Measurements from ENCODE around the gene KLHL14. TPM values are rescaled to one million over a fixed set of nuclear protein-coding genes. Genes with fewer than 3 reads are reported as not detected.
"Not testable (repeated sequence)": the region's sequence is repeated elsewhere in the genome, so short reads cannot be mapped to it uniquely, and the experiment has no call there.

The KLHL14 gene
- total and polyA plus RNA-seq, 4 donors, result 0.16 to 2.2 (median 0.26) TPM

DNA sequence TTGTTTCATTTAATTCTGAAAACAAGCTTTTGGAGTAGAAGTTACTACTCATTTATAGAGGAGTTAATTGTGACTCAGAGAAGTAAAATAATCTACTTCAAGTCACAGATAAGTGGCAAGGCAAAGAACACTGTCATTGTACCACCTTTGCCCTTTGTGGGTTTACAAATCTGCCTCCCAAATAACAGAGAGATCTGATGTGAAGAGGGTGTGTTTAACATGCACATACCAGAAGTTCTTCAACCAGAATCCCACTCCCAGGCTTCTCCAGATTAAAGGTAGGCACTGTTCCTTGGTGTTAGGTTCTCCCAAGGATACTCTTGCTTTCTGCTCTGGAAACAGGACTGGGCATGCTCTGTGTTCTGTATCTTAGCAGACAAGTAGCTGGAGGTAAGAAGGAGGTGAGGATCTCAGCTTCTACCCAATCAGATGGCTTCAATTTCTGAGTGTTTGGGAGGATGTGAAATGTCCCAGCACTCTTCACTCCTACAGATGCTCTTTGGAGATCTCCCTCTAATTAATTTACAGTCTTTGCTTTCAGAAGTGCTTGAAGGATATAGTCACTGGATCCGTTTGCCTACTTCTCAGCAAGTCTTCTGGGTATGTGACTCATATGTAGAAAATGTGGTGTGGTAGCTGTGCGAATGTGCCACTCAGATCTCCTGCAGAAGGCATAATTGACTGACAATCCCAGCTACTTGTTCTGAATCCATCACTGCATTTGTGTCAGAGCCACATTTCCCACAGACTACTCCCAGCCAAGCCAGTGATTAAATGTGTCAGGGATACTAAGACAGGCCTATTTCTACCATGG is 111.1 kb downstream of the KLHL14 start:
- ATAC-seq (ENCODE audit: insufficient read depth, low FRiP score) (no peak), DNase-seq (no peak)
- Histone ChIP-seq H3K27me3 (ENCODE audit: control insufficient read depth in 3 of 3, insufficient read depth in 3 of 3, low read length in 2 of 3) (no peaks in the 10 kb centered on the region), H3K4me1 (ENCODE audit: control insufficient read depth in 5 of 5, insufficient read depth in 5 of 5, low read length in 5 of 5) (no peaks in the 10 kb centered on the region), H3K4me3 (no peak overlapping the region), H3K36me3 (ENCODE audit: control insufficient read depth in 4 of 4, insufficient read depth in 4 of 4, low read length in 4 of 4) (no peaks in the 10 kb centered on the region), H3K27ac (ENCODE audit: low read depth in 1 of 2, low read length in 1 of 2) (no peak overlapping the region), H3K9me3 (ENCODE audit: control insufficient read depth in 4 of 4, insufficient read depth in 3 of 4, low read length in 3 of 4) (no peaks in the 10 kb centered on the region), H3K9ac (ENCODE audit: insufficient read depth in 1 of 2, low read length in 2 of 2) (no peak overlapping the region)
- WGBS, 2 donors, result 43 to 79% methylated on average over 2 of the region's 2 CpGs
- TF ChIP-seq, protein P1, sequence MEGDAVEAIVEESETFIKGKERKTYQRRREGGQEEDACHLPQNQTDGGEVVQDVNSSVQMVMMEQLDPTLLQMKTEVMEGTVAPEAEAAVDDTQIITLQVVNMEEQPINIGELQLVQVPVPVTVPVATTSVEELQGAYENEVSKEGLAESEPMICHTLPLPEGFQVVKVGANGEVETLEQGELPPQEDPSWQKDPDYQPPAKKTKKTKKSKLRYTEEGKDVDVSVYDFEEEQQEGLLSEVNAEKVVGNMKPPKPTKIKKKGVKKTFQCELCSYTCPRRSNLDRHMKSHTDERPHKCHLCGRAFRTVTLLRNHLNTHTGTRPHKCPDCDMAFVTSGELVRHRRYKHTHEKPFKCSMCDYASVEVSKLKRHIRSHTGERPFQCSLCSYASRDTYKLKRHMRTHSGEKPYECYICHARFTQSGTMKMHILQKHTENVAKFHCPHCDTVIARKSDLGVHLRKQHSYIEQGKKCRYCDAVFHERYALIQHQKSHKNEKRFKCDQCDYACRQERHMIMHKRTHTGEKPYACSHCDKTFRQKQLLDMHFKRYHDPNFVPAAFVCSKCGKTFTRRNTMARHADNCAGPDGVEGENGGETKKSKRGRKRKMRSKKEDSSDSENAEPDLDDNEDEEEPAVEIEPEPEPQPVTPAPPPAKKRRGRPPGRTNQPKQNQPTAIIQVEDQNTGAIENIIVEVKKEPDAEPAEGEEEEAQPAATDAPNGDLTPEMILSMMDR (IDR thresholded peaks at IDR 0.05; ENCODE audit: control extremely low read depth, extremely low read depth), result no peak

DNA sequence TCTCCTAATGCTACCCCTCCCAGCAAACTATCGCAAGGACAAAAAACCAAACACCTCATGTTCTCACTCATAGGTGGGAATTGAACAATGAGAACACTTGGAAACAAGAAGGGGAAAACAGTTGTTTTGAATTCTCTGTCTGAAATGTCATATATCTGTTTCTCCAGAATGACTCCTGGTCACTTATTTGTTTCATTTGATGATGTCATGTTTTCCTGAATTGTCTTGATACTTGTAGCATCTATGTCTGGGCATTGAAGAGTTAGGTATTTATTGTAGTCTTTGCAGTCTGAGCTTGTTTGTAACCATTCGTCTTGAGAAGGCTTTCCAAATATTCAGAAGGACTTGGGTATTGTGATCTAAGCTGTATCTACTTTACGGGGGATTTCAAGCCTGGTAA is 118.3 kb downstream of the KLHL14 start:
- H3K9ac ChIP-seq (ENCODE audit: insufficient read depth in 1 of 2, low read length in 2 of 2); H3K27ac ChIP-seq (ENCODE audit: low read depth in 1 of 2, low read length in 1 of 2); H3K27me3 ChIP-seq (ENCODE audit: control insufficient read depth in 3 of 3, insufficient read depth in 3 of 3, low read length in 2 of 3); H3K4me3 ChIP-seq; H3K9me3 ChIP-seq (ENCODE audit: control insufficient read depth in 4 of 4, insufficient read depth in 3 of 4, low read length in 3 of 4); H3K36me3 ChIP-seq (ENCODE audit: control insufficient read depth in 4 of 4, insufficient read depth in 4 of 4, low read length in 4 of 4); DNase-seq; H3K4me1 ChIP-seq (ENCODE audit: control insufficient read depth in 5 of 5, insufficient read depth in 5 of 5, low read length in 5 of 5); ATAC-seq (ENCODE audit: insufficient read depth, low FRiP score): not testable (repeated sequence)
- WGBS, 2 donors, result 92 to 95% methylated on average over 3 of the region's 3 CpGs

DNA sequence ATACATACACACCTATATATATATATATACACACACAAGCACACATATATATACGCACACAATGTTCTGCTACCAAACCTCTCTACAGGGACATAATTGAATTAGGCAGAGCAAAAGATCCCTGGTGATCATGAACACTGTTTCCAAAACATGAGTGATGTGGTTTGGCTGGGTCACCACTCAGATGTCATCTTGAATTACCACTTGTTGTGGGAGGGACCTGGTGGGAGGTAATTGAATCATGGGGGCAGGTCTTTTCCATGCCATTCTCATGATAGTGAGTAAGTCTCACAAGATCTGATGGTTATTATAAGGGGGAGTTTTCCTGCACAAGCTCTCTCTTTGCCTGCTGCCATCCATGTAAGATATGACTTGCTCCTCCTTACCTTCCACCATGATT is 135.2 kb downstream of the KLHL14 start:
- not testable (repeated sequence) for H3K4me3 ChIP-seq; H3K27me3 ChIP-seq (ENCODE audit: control insufficient read depth in 3 of 3, insufficient read depth in 3 of 3, low read length in 2 of 3); H3K9me3 ChIP-seq (ENCODE audit: control insufficient read depth in 4 of 4, insufficient read depth in 3 of 4, low read length in 3 of 4); DNase-seq; H3K9ac ChIP-seq (ENCODE audit: insufficient read depth in 1 of 2, low read length in 2 of 2); H3K36me3 ChIP-seq (ENCODE audit: control insufficient read depth in 4 of 4, insufficient read depth in 4 of 4, low read length in 4 of 4); H3K27ac ChIP-seq (ENCODE audit: low read depth in 1 of 2, low read length in 1 of 2); H3K4me1 ChIP-seq (ENCODE audit: control insufficient read depth in 5 of 5, insufficient read depth in 5 of 5, low read length in 5 of 5); ATAC-seq (ENCODE audit: insufficient read depth, low FRiP score)
- WGBS, 2 donors, result 94 to 100% methylated on average over 1 of the region's 1 CpG

DNA sequence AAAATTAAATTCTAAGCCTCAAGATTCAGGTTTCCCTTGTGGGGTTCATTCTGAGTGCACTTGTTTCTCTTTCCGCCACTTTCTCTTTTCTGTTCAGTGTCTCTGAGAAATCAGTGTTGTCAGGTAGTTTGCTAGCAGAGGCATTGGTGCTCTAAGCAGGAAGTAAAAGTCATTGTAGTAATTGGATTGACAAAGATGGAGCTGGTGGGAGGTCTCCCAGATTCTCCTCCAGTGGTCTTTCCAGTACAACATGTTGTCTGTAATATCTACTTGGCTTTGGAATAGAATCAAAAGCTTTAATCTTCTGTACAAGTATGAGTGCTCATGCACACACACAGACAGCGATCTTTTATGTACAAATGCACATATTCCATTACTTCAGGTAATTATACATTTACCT is 135.6 kb downstream of the KLHL14 start:
- Histone ChIP-seq H3K27me3 (ENCODE audit: control insufficient read depth in 3 of 3, insufficient read depth in 3 of 3, low read length in 2 of 3) (no peaks in the 10 kb centered on the region), H3K9me3 (ENCODE audit: control insufficient read depth in 4 of 4, insufficient read depth in 3 of 4, low read length in 3 of 4) (no peaks in the 10 kb centered on the region), H3K9ac (ENCODE audit: insufficient read depth in 1 of 2, low read length in 2 of 2) (no peak overlapping the region), H3K4me3 (no peak overlapping the region), H3K4me1 (ENCODE audit: control insufficient read depth in 5 of 5, insufficient read depth in 5 of 5, low read length in 5 of 5) (no peaks in the 10 kb centered on the region), H3K36me3 (ENCODE audit: control insufficient read depth in 4 of 4, insufficient read depth in 4 of 4, low read length in 4 of 4) (no peaks in the 10 kb centered on the region), H3K27ac (ENCODE audit: low read depth in 1 of 2, low read length in 1 of 2) (no peak overlapping the region)
- 84 to 88% methylated on average over 2 of the region's 2 CpGs for WGBS, 2 donors
- no peak for ATAC-seq (ENCODE audit: insufficient read depth, low FRiP score)
- TF ChIP-seq, protein P1 (IDR thresholded peaks at IDR 0.05; ENCODE audit: control extremely low read depth, extremely low read depth), result no peak
- DNase-seq, result no peak
